AG10803 (cell line): ENCODE results near the gene STRN.
A peak's percentile ranks its signal among the peaks of the same experiment; 100 is the strongest.

Experiments used
- DNase-seq: peaks from one replicate; pipeline ENCODE4 v3.0.0; 2010; ENCODE audit warnings: low read depth
- H3K4me3 ChIP-seq: 2 replicates; pipeline ENCODE4 v1.5.1; 2011; ENCODE audit warnings: mild to moderate bottlenecking, low read length, control low read depth
- TF ChIP-seq, protein P1 (sequence below): conservative IDR thresholded peaks from 2 replicates; pipeline ENCODE4 v1.5.1; 2011; ENCODE audit warnings: mild to moderate bottlenecking, low read length, control low read depth, inconsistent platforms

STRN gene

DNA sequence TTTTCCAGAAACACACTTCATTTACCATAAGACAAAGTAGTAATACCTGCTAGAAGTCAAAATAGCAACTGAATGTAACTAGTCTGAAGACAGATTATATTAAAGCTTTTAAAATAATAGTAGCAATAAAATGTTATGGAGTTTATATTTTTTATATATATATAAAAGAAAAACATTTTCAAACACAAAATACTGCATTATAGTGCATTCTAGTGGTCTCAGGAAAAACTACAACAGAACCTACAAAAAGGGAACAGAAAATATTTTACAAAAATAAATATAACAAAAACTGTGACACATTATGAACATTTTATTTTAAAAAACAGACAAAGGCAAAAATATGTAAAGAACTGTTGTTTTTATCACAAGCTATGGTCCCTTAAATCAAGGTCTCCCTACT is 48.0 kb downstream of the STRN start:
- DNase-seq: no peak
- no peak overlapping the region for H3K4me3 ChIP-seq
- TF ChIP-seq, protein P1, sequence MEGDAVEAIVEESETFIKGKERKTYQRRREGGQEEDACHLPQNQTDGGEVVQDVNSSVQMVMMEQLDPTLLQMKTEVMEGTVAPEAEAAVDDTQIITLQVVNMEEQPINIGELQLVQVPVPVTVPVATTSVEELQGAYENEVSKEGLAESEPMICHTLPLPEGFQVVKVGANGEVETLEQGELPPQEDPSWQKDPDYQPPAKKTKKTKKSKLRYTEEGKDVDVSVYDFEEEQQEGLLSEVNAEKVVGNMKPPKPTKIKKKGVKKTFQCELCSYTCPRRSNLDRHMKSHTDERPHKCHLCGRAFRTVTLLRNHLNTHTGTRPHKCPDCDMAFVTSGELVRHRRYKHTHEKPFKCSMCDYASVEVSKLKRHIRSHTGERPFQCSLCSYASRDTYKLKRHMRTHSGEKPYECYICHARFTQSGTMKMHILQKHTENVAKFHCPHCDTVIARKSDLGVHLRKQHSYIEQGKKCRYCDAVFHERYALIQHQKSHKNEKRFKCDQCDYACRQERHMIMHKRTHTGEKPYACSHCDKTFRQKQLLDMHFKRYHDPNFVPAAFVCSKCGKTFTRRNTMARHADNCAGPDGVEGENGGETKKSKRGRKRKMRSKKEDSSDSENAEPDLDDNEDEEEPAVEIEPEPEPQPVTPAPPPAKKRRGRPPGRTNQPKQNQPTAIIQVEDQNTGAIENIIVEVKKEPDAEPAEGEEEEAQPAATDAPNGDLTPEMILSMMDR: peak; percentile 49

DNA sequence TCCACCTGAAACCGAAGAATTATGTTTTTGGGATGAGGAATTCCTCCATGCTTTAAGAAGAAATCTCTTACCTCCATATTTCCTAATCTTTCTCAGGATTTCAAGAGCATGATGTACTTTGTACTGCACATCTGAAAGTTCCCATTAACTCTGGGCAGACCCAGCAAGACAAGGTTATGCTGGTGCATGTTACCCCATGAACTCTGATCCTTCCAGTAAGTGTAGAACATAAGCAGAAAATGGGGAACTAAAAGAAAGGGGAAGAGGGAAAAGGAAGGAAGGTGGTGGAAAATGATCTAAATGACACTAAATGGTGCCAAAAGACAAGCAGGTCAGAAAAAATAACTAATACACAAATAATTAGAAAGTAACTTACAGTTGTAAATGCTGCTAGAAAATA is 50.7 kb downstream of the STRN start:
- no peak for DNase-seq
- no peak overlapping the region for H3K4me3 ChIP-seq
- TF ChIP-seq, protein P1: no peak

DNA sequence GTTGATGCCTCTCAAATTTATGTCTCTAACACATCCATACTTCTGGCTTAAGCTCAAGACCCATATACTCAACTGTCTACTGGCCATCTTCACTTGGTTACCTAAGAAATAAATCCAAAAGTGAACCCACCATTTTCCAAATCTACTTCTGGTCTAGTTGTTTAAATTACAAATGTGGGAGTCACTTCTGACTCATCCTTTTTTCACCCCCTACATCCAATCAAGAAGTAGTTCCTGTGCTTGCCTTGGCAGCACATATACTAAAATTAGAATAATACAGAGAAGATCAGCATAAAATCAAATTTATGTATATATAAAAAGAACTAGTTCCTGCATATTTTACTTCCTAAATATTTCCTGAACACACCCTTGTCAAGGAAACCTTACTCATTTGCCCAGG is 53.6 kb downstream of the STRN start:
- H3K4me3 ChIP-seq: no peak overlapping the region
- DNase-seq: peak; percentile 16
- TF ChIP-seq, protein P1: no peak

DNA sequence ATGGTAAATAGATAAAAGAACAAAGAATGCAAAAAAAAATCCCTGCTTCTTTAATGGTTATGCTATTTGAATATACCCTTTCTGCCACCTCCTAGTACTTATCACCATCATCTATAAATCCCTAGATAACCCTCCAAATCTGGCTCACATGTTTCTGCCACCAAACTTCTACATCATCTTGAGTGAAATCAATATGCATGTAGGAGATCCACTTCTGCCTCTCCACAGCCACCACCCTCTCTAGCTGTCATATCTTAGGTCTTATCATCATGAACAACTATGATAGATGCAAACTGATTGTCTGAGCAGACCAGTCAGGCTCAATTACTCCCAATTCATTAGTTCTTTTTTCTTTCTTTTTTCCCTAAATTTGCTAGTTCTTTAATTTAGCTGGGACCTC is 55.3 kb downstream of the STRN start:
- no peak for DNase-seq
- H3K4me3 ChIP-seq: no peak overlapping the region
- TF ChIP-seq, protein P1: no peak

DNA sequence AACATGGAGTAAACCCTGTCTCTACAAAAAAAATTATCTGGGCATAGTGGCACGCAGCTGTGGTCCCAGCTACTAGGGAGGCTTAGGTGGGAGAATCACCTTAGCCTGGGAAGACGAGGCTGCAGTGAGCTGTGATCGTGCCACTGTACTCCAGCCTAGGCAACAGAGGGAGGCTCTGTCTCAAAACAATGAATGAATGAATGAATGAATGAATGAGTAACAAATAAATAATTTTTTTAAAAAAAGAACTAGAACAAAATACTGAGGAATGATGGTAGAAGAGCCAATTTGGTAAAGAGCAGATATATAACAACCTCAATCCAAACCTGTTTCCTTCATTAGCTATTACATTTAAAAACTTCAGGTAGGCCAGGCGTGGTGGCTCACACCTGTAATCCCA is 60.1 kb downstream of the STRN start:
- TF ChIP-seq, protein P1: no peak
- DNase-seq: no peak
- H3K4me3 ChIP-seq: no peak overlapping the region

DNA sequence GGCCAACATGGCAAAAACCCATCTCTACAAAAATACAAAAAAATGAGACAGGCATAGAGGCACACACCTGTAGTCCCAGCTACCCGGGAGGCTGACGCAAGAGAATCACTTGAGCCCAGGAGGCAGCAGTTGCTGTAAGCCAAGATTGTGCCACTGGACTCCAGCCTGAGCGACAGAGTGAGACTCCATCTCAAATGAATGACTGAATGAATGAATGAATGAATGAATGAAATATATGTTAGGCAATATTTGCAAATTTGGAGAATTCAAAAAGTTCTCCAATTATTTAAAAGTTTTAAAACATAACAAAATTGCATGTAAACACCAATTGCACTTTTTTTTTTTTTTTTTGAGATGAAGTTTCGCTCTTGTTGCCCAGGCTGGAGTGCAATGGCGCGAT is 61.7 kb downstream of the STRN start:
- TF ChIP-seq, protein P1: no peak
- DNase-seq: no peak
- H3K4me3 ChIP-seq: no peak overlapping the region

DNA sequence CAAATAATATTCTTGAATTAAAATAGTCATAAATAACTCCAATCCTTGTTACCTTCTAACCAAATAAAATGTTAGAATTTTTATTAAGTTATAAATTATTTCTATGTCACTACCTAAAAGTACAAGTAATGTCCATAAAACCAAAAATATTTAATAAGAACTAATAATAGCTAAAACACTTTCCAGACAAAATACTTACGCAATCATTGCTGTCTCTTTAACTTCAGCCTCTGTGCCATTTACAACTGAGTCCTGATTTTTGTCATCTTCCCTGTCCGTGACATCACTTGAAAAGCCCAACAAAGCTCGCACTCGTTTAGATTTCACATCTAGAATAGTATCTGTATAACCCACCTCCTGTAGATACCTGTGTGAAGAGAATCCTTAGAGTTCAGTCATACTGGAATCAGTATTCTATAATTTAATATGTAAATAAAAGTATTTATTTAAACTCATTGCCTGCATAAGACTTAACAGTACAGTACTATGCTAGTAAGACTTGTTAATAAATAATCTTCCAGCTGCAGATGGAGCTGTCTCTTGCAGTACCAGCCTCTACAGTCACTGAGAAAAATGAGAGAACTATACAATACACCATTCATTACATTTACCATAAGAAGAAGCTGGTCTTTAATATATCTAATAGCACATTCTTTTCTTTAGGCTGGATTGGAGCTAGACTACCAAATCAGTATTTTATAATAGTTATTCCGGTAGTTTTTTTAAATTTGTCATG is 63.8 kb downstream of the STRN start:
- TF ChIP-seq, protein P1: no peak
- no peak overlapping the region for H3K4me3 ChIP-seq
- DNase-seq: no peak
